COLO829 (cell line): ENCODE measurements around the gene SLC13A3.
A peak's percentile ranks its signal among the peaks of the same experiment; 100 is the strongest.

Source experiments
- DNase-seq: peaks from one replicate; pipeline ENCODE4 v3.0.0; 2012; ENCODE audit warnings: low spot score

Gene SLC13A3

GRCh38 chr20:46575937-46576461 lies 75.3 kb downstream of the SLC13A3 start:
- DNase-seq = peak; percentile 53

- DNase-seq = no peak
Measured at GRCh38 chr20:46575394-46575793, 75.9 kb downstream of the SLC13A3 start.

GRCh38 chr20:46573788-46574584 lies 77.3 kb downstream of the SLC13A3 start:
- DNase-seq = no peak

GRCh38 chr20:46573234-46573633 lies 78.0 kb downstream of the SLC13A3 start:
- no peak for DNase-seq

- DNase-seq = no peak
Measured at GRCh38 chr20:46572790-46573189, 78.5 kb downstream of the SLC13A3 start.

GRCh38 chr20:46572153-46572552 lies 79.1 kb downstream of the SLC13A3 start:
- peak; percentile 83 for DNase-seq

- DNase-seq = no peak
Measured at GRCh38 chr20:46571418-46571817, 79.8 kb downstream of the SLC13A3 start.

- DNase-seq = no peak
Measured at GRCh38 chr20:46570956-46571355, 80.3 kb downstream of the SLC13A3 start.

- DNase-seq = no peak
Measured at GRCh38 chr20:46569961-46570360, 81.3 kb downstream of the SLC13A3 start.

- peak; percentile 47 for DNase-seq
Measured at GRCh38 chr20:46568570-46569129, 82.6 kb downstream of the SLC13A3 start.

- DNase-seq = no peak
Measured at GRCh38 chr20:46566125-46566524, 85.1 kb downstream of the SLC13A3 start.

- no peak for DNase-seq
Measured at GRCh38 chr20:46564241-46564957, 86.9 kb downstream of the SLC13A3 start.

GRCh38 chr20:46563860-46564221 lies 87.4 kb downstream of the SLC13A3 start:
- DNase-seq = no peak

GRCh38 chr20:46563170-46563859 lies 87.9 kb downstream of the SLC13A3 start:
- DNase-seq = no peak

GRCh38 chr20:46562373-46563169 lies 88.7 kb downstream of the SLC13A3 start:
- DNase-seq = peak; percentile 95

- no peak for DNase-seq
Measured at GRCh38 chr20:46562009-46562372, 89.3 kb downstream of the SLC13A3 start.

- DNase-seq = peak; percentile 63
Measured at GRCh38 chr20:46559685-46560440, 91.4 kb downstream of the SLC13A3 start.

GRCh38 chr20:46559001-46559400 lies 92.3 kb downstream of the SLC13A3 start:
- no peak for DNase-seq

- peak; percentile 58 for DNase-seq
Measured at GRCh38 chr20:46558511-46558959, 92.7 kb downstream of the SLC13A3 start.

- no peak for DNase-seq
Measured at GRCh38 chr20:46557231-46557956, 93.9 kb downstream of the SLC13A3 start.
